Panc1 (cell line): ENCODE data around the gene FGD4.

Experiments used
- CTCF ChIP-seq: fragments of 450-650 bp; IDR thresholded peaks from 2 replicates; pipeline ENCODE4 v1.5.1; 2017; ENCODE audit warnings: mild to moderate bottlenecking
- POLR2AphosphoS5 ChIP-seq: IDR thresholded peaks from 2 replicates; pipeline ENCODE4 v1.6.1; 2012; ENCODE audit warnings: mild to moderate bottlenecking, low read depth, low read length, moderate library complexity
- TCF7L2 ChIP-seq: IDR thresholded peaks from 2 replicates; pipeline ENCODE4 v1.6.1; 2011; ENCODE audit warnings: mild to moderate bottlenecking, low read depth, low read length, inconsistent platforms
- TF ChIP-seq, protein P1 (sequence below), 2 experiments: IDR thresholded peaks; 2 replicates each; pipeline ENCODE4 v1.6.1; 2011 to 2012; ENCODE audit warnings: low read depth in 2 of 2, control low read depth in 1 of 2, low read length in 1 of 2, mild to moderate bottlenecking in 1 of 2, moderate library complexity in 1 of 2; ENCODE audit not compliant: insufficient read depth in 1 of 2

GRCh38 chr12:32627976-32628375 is 228.6 kb downstream of the FGD4 start:
- TF ChIP-seq CTCF: no peak
- TF ChIP-seq POLR2AphosphoS5: no peak
- TF ChIP-seq, protein P1, sequence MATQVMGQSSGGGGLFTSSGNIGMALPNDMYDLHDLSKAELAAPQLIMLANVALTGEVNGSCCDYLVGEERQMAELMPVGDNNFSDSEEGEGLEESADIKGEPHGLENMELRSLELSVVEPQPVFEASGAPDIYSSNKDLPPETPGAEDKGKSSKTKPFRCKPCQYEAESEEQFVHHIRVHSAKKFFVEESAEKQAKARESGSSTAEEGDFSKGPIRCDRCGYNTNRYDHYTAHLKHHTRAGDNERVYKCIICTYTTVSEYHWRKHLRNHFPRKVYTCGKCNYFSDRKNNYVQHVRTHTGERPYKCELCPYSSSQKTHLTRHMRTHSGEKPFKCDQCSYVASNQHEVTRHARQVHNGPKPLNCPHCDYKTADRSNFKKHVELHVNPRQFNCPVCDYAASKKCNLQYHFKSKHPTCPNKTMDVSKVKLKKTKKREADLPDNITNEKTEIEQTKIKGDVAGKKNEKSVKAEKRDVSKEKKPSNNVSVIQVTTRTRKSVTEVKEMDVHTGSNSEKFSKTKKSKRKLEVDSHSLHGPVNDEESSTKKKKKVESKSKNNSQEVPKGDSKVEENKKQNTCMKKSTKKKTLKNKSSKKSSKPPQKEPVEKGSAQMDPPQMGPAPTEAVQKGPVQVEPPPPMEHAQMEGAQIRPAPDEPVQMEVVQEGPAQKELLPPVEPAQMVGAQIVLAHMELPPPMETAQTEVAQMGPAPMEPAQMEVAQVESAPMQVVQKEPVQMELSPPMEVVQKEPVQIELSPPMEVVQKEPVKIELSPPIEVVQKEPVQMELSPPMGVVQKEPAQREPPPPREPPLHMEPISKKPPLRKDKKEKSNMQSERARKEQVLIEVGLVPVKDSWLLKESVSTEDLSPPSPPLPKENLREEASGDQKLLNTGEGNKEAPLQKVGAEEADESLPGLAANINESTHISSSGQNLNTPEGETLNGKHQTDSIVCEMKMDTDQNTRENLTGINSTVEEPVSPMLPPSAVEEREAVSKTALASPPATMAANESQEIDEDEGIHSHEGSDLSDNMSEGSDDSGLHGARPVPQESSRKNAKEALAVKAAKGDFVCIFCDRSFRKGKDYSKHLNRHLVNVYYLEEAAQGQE (IDR thresholded peaks at IDR 0.05; ENCODE audit: insufficient read depth in 1 of 2, low read depth in 2 of 2, low read length in 1 of 2): no peak
- no peak for TF ChIP-seq TCF7L2
